Activated T-cell treated with anti-CD3 and anti-CD28 coated beads for 1 hour (primary cell): Measurements from ENCODE around the gene PCDHA1.

Experiments
- DNase-seq: peaks from one replicate; pipeline ENCODE4 v3.0.0-alpha.2; 2020; ENCODE audit warnings: low read depth

Gene PCDHA1

DNA sequence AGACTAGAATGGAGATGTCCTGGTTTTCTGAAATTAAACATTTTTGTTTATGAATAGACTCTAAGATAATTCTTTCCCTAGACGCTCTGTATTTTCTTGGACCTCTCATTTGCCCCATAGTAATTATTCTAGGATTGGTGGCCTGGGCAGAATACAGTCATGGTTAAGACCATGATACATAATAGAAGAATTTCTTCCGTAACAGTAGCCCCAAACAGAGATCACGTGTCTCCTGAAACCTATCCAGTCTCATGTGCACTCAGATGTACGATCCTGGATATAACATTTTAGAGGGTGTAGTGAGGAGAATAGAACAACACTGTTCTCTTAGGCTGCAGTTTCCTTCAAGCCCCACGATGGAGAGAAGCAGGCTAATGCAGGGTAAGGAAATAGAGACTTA lies 202.7 kb downstream of the PCDHA1 start:
- no peak for DNase-seq

DNA sequence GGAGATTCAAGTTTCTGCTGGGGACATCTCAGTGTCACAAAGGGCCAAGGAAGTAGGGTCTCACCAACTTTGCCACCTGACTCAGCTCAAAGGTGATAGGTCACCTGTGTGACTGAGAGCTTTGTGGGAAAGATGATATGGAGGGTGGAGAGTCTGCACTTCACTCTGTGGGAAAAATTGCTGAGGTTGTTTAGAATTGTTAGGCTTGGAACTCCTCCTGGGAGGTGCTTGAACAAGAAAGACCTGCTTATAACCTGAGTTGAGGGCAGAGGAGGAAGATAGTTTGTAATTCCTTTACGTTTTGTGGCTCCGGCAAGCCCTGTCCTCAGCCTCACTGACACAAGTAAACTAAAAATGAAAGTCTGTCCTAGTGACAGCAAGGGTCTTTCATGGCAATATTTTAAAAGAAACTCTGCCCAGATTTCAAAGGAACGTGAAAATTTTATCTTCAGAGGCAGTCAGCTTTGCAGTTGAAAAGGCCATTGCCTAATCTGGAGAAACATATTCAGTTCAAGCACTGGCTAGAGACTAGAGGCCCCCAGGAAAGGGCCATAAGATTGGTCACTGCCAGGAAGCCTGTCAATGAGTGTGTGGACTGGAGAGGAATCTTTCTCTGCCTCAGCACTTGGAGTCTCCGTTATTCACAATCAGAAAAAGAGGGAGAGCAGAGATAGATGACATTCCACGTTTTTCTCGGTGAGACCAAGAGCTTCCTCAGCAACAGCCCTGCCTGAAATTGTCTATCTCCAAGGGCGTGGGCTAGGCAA lies 203.5 kb downstream of the PCDHA1 start:
- no peak for DNase-seq

DNA sequence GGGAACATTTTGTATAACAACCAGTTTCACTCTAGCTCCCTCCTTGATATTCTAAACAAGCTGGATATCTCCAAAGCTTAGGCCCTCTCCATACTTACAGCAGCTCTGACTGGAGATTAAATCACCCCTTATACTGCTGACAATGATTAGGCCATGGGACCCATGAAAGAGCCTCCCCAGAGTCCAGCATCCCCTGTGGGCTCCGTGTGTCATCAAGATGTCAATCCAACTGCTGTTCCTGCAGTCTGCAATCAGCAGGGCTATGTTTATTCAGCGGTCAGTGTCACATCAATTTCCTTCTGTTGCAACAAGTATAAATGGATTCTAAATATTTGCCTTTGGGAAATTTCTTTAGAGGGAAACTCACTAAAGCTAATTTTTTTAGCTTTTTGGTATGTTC lies 206.9 kb downstream of the PCDHA1 start:
- no peak for DNase-seq

DNA sequence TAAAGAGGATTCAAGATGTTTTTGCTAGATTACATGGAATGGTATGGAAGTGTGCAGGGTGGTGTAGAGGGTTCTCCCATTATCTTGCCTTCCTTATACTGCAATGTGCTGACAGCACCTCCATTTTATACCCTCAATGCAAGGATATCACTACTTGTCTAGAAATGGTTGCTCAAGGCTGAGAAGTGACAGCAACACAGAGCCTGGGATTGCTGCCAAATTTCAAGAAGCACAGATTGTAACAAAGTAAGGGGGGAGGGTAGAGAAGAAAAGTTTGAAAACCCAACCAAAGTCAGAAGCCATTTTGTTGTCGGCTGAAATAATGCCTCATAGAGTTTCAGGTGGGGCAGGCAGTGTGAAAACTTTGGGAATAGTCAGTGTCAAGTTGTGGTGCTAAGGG lies 210.1 kb downstream of the PCDHA1 start:
- DNase-seq = no peak

DNA sequence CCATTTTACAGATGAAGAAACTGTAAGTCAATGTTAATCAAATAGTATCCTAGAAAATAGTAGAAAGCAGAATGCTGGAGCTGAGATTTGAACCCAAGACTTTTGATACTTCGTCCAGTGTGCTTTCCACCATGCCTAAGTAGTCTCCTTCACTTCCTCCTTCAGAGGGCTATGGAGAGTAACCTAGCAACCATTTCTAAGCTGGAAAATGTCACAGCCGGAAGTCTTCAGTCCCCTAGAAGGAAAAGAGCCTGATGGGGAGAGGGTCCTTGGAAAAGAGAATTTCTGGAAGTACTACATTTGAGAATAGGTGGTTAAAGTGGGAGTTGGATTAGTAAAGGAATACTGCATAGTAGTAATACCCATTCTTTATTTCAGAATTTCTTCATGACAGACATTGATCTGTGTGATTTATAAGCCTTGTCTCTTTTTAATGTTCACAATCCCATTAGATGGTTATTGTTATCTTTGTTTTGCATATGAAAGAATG lies 213.0 kb downstream of the PCDHA1 start:
- DNase-seq = no peak

DNA sequence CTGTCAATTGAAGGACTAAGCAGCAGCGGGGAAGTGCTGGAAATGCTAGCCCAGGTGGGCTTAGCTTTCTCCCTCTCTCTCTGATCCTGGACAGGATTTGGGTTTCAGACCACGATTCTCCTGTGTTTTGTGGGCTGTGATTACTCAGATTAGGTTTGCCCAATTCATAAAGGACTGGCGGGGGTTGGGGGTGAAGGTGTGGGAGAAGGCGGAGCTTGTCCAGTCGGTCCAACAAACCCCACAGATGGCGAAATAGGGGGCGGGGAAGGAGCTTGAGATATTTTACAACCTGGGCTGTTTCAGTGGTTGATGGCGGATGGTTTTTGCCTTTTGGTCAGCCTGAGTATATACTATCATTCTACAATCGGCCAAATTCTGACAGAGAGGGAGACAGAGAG lies 215.5 kb downstream of the PCDHA1 start:
- no peak for DNase-seq

DNA sequence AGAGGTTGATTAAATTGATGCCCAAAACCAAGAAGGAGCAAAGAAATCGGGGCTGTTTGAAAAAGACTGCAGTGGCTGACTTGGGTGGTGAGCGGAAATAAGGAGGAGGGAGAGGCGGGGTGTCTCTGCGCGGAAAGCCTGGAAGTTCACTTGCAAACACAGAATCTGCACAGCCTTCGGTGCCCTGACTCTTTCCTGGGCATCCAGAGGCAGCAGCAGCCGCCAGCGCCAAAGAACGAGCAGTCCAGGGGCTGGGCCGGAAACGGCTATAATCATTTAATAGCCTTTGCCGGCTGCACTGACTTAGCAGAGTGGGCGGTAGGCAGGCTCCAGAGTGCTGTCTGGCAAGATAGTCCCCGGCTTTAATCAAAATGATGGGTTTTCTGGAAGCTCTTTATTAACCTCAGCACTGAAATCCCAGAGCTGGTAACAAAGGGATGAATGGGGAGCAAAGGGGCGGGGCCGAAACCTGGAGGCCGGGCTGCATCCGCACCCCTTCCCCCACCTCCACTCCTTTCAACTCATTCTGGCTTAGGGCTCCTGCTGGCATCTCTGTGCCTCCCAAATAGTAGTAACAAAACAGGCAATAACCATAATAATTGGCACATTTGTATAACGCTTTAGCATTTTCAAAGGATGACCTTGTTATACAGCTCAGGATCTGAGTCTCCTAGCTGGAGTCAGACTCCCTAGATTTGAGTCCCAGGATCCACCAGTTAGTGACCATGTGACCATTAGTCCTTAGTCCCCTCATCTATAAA lies 216.1 kb downstream of the PCDHA1 start:
- no peak for DNase-seq

DNA sequence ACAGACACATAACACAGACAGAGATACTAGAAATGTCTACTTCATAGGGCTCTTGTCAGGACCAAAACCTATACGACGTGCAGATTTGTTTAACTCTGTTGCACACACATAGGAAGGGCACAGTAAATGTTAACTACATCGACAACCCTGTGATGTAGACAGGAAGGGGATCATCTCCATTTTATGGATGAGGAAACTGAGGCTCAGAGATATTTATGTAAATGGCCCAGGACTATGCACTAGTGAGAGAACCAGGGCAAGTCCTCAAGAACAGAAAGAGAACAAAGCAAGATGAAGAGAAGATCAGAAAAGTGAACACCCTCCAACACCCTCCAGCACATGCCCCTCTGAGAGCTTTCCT lies 216.6 kb downstream of the PCDHA1 start:
- DNase-seq = no peak

DNA sequence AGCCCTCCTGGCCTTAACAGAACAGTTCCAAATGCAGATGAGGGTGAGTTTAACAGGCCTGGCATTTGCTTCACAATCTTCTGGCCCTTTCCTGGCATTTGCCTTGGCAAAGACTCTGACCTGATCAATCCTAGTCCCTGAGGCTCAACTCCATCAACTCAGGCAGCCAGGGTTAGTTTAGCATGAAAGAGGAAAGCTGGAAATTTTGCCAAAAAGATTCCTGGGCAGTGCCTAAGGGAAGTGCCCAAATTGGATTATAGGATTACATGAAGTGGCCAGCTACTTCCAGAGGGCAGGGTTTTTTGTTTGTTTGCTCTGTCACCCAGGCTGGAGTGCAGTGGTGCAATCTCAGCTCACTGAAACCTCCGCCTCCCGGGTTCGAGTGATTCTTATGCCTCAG lies 217.1 kb downstream of the PCDHA1 start:
- DNase-seq = no peak

DNA sequence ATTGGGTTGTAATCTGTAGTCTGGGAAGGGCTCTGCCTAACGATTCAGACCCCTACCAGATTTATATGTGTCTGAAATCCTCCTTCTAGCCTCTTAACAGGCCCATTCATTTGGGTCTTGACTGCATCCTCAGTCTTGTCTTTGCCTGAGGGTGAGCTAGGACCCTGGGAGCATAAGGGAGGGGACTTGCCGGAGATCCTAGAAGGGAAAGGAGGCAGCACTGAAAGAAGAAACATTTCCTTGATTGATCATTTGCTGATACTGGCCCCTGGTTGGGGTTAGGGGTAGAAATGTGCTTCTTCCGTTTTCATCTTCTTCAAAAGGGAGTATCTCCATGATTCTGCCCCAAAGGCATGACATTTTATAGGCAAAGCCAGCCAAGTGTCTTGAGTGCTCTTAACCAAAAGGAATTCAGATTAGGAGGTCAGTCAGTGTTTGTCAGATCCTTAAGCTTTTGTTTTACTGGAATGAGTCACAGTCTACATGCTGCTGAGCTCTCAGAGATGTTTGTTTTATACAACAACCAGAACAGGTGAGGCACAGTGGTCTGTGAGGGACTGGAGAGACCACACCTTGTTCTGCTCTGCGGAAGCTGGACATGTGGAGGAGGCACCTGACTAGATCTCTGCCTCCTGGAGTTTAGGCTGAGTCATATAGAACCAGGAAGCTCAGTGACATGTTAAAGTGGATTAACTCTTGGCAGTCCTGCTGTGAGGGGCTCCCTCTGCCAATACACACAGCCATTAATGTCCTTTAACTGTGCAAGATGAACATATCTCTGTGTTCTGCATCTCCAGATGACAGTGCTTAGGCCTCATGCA lies 218.1 kb downstream of the PCDHA1 start:
- DNase-seq = no peak

DNA sequence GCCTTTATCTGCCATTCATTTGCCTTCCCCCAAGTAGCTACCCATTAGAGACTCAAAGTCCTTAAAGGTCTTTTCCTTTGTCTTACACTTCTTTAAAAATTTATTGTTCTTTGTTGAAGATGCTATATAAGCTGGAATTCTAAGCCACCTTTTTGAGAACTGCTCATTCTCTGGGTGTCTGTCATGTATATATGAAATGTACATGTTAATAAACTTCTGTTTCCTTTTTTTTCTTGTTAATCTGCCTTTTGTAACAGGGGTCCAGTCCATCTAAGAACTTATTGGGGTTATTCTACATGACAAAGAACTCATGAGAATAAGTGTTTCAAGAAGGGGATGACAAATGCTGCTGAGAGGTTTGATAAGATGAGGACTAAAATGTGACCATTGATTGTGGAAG lies 221.9 kb downstream of the PCDHA1 start:
- DNase-seq = no peak

DNA sequence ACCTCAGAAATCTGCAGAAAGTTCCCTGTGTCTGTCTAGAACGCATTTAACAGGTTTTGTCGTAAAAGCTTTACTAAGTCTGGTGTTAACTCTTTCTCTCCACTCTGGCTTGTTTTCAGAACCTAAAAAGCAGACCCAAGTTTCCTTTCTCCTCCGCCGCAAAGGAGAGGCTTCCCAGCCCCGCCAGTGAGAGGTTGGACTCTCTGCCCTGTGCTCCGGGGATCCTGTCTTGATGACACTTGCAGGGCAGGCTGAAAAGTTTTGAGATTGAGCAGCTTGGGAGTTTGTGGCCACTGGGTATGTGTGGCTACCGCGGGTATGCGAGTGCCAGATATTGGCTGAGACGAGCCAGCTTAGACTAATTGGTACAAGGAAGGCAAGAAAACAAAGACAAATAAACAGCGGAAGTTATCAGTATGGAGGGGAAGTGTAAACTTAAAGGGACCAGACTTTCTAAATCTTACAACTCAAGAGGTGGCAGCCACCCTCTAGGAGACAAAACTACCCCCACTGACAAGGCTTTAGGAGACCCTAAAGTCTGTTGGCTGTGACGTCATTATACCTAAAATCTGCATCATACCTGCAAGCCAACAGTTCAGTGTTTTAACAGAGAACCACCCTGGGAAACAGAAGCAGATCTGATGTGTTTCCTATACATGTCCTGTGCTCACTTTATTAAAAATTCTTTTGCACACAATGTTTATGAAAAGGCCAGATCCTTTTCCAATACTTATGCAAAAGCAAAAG lies 224.3 kb downstream of the PCDHA1 start:
- no peak for DNase-seq

DNA sequence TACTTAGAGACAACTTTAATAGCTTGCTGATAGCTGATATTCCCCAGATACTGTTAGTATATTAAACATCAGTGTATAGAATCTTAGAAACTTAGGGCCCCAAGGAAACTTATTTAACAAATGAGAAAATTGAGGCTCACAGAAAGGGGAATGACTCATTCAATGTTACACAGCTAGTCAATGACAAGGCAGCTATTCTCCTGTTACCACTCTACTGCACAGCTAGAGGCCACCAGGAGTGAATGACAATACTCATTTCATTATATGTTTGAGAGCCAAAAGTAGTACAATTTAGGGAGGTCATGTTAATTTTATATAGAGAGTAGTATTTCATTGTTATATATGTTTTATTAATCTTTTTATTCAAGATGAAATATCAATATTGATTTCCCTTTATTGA lies 232.0 kb downstream of the PCDHA1 start:
- DNase-seq = no peak

DNA sequence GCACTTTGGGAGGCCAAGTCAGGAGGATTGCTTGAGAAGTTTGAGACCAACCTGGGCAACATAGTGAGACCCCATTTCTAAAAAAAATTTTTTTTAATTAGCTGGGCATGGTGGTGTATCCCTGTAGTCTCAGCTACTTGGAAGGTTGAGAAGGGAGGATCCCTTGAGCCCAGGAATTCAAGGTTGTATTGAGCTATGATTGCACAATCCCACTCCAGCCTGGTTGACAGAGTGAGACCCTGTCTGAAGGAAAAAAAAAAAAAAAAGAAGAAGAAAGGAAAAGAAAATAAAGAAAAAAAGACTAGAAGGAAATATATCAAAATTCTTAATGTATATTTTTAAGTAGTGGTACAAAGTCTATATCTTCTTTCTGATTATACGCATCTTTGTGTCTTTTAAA lies 236.4 kb downstream of the PCDHA1 start:
- no peak for DNase-seq

DNA sequence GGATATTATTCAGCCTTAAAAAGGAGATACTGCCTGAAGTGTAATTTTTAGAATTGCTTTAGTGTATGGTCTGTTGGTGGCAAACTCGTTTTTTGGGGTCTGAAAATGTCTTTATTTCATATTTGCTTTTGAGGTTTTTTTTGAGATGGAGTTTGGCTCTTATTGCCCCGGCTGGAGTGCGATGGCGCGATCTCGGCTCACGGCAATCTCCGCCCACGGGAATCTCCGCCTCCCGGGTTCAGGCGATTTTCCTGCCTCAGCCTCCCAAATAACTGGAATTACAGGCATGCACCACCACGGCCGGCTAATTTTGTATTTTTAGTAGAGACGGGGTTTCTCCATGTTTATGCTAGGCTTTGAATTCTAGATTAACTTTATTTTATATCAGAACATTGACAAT lies 245.1 kb downstream of the PCDHA1 start:
- DNase-seq = no peak

DNA sequence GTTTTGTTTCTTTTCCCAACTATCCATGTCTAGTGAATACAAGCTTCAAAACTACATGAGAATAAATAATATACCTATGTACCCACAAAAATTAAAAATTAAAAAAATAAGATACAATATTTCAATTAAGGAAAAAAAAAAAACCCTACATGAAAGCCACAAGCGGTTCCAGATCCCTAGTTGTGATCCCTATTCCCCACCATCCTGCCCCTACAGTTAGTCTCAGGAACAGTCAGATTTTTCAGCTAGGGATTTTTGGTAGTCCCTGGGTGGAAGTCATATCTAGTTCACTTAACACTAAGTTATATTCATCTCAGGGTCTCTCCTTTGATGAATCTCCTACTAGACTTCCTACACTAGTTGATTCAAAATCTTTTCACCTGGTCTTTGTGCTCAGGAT lies 246.7 kb downstream of the PCDHA1 start:
- DNase-seq = no peak

DNA sequence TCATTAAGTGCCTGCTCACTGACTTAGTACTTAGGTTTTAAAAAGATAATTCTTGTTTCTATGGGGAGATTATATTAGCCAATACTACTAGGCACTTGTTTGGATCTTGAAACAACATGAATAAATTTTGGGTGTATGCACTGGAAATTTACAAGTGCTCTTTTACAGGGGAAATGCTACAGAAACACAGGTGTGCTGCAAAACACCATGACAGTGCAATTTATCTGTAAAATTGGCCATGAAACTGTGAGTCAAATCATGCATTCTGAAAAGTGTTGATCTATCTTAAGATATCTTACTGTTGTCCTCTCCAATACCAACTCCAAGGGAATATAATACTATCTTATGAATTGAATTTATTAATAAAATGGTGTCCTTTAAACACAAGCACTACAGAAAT lies 253.1 kb downstream of the PCDHA1 start:
- no peak for DNase-seq

DNA sequence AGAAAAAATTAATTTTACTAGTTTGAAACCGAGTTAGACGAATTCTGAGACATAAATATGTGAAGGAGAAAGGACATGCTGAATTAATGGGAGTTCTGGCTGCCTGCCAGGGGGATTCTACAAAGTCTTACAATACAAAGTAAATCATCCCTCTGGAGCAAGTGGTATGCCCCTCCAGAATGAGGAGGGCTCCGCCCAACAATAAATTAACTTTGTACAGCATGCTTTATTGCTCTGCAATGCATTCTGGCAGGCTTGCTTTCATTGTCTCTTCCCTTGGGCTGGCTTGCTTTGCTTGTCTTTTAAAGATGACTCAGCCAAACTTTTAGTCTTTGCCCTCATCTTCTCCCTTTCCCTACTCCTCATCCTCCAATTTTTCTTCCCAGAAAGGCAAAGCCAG lies 253.6 kb downstream of the PCDHA1 start:
- no peak for DNase-seq

DNA sequence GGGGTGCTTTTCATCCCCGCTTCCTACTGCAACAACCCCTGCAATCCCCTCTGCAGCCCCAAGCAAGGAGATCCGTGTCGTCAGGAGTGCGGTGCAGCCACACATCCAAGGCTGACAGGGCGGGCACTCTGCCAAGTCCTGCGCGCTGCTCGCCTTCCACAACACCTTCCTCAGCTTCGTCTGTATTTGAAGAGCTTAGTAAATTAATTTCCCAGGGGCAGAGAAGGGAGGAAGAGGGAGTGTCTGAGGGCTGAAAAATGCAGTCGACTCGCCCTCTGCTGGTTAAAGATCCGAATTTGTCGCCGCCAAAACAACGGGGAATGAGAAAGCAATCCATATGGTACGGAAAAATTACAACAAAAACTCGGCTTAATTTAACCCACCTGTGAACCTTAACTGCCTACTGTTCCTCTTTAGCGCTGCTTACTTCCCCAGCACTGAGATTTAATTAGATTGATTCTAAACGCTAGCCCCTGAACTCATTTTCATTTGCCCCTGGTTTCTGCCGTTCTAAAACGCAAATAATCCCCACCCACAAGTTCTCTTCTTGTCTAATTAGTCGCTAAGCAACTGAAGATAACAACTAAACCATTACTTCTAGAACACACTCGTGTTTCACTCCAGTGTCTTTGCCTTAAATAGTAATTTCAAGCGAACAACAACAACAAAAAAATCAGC lies 254.3 kb downstream of the PCDHA1 start:
- DNase-seq = no peak

DNA sequence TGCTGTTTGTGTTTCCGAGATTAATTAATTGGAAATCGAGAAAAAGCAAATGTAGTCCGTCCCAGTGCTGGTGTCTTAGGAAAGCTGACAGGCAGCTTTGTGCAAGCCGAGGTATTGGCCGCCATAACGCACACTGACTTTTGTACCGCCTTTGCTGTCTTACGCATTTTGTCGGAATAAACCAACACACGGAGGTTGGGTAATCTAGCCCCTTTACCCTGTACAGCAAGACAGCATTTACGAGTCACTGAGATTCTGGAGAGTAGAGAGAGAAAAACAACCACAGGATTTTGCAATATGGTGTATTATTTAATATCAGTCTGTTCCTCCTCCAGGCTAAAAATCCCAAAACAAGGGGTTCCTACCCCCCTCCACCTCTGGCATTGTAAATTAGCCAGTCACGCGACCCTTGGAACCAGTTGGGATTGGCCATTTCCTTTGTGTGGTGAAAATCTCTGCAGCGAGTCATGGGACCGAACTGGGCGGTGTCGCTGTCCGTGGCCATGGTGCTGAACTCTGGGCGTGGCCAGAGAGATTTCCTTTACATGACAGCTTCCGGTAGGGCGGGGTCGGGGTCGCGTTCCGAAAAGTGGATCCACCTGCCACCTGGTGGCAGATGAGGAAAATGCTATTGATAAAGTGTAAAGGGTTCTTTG lies 255.0 kb downstream of the PCDHA1 start:
- peak; percentile 30 for DNase-seq

DNA sequence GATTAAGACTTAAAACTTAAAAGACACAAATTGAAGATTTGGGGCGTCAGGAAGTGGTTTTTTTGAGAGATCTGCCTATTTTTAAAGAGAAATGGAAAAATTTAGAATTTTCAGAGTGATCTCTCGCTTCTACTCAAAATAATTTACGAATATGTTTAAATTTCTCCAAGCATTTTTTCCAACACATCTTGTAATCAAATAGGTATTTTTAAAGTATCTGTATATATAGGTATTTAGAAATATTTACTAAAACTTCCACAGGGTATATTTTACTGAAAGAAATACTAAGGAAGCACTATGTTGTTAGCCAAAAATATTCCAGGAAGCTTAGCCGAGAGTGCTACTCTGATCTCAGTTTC lies 255.5 kb downstream of the PCDHA1 start:
- no peak for DNase-seq
